Measurements from ENCODE around the gene VAMP1.
A peak's percentile ranks its signal among the peaks of the same experiment; 100 is the strongest.

VAMP1 gene

GRCh38 chr12:6430124-6430989, 40.1 kb downstream of the VAMP1 start (continued):
- no peak for TF ChIP-seq ZBTB11 (tag by site-specific recombination; conservative IDR thresholded peaks at IDR 0.05; ENCODE audit: low read depth)
- TF ChIP-seq KLF9 (tag by site-specific recombination; IDR thresholded peaks at IDR 0.05; ENCODE audit: low read depth) = peak; percentile 37; the same call in 1 of the 2 replicates
- TF ChIP-seq ZNF621 (tag by site-specific recombination; IDR thresholded peaks at IDR 0.05) = no peak
- TF ChIP-seq OSR2 (tag by site-specific recombination; IDR thresholded peaks at IDR 0.05) = no peak
- no peak for TF ChIP-seq ZNF423 (tag by site-specific recombination; IDR thresholded peaks at IDR 0.05)
- peak; percentile 78 for TF ChIP-seq SP7 (tag by site-specific recombination; IDR thresholded peaks at IDR 0.05)
- TF ChIP-seq ZNF654 (tag by site-specific recombination; IDR thresholded peaks at IDR 0.05; ENCODE audit: low read depth) = 0 out of 2 replicates have a peak, but pooled peaks have one; percentile 1
- no peak for TF ChIP-seq ZNF175 (tag by site-specific recombination; IDR thresholded peaks at IDR 0.05)
- no peak for TF ChIP-seq ZNF555 (tag by site-specific recombination; conservative IDR thresholded peaks at IDR 0.05)
- no peak for TF ChIP-seq ZNF571 (tag by site-specific recombination; IDR thresholded peaks at IDR 0.05)
- TF ChIP-seq ZNF133 (tag by site-specific recombination; IDR thresholded peaks at IDR 0.05) = no peak
- TF ChIP-seq ZFP41 (tag by site-specific recombination; IDR thresholded peaks at IDR 0.05; ENCODE audit: borderline replicate concordance) = no peak
- TF ChIP-seq ZNF677 (tag by site-specific recombination; IDR thresholded peaks at IDR 0.05) = no peak
- TF ChIP-seq ZNF37A (tag by site-specific recombination; IDR thresholded peaks at IDR 0.05) = no peak
- TF ChIP-seq ZNF645 (tag by site-specific recombination; IDR thresholded peaks at IDR 0.05) = no peak
- no peak for TF ChIP-seq ZNF544 (tag by site-specific recombination; IDR thresholded peaks at IDR 0.05)
- no peak for TF ChIP-seq RBAK (tag by site-specific recombination; IDR thresholded peaks at IDR 0.05)
- no peak for TF ChIP-seq ZBTB7A (tag by site-specific recombination; IDR thresholded peaks at IDR 0.05; ENCODE audit: low read depth)
- no peak for TF ChIP-seq FEZF1 (tag by site-specific recombination; IDR thresholded peaks at IDR 0.05)
- TF ChIP-seq WT1 (tag by site-specific recombination; IDR thresholded peaks at IDR 0.05) = no peak
- no peak for TF ChIP-seq REST (tag by site-specific recombination; IDR thresholded peaks at IDR 0.05)
- TF ChIP-seq ZNF280C (tag by site-specific recombination; IDR thresholded peaks at IDR 0.05) = no peak
- peak; percentile 56; the same call in 1 of the 2 replicates for TF ChIP-seq EGR2 (tag by site-specific recombination; IDR thresholded peaks at IDR 0.05; ENCODE audit: low read depth)
- no peak for TF ChIP-seq ZNF777 (tag by site-specific recombination; IDR thresholded peaks at IDR 0.05; ENCODE audit: borderline replicate concordance)
- TF ChIP-seq IKZF3 (tag by site-specific recombination; IDR thresholded peaks at IDR 0.05) = no peak
- no peak for TF ChIP-seq ZBTB21 (tag by site-specific recombination; IDR thresholded peaks at IDR 0.05)
- no peak for TF ChIP-seq ZNF596 (tag by site-specific recombination; IDR thresholded peaks at IDR 0.05)
- TF ChIP-seq ZNF513 (tag by site-specific recombination; IDR thresholded peaks at IDR 0.05) = no peak
